ENCODE measurements around the gene KIF26A.

- TF ChIP-seq POLR2A (IDR thresholded peaks at IDR 0.05; ENCODE audit: low read depth, low read length) (no peak), CTCF (conservative IDR thresholded peaks at IDR 0.05; ENCODE audit: low read depth, low read length) (no peak), BHLHE40 (IDR thresholded peaks at IDR 0.05; ENCODE audit: low read depth, low read length) (no peak), MAZ (IDR thresholded peaks at IDR 0.05; ENCODE audit: borderline replicate concordance, low read depth, low read length) (no peak), SMC3 (IDR thresholded peaks at IDR 0.05; ENCODE audit: low read depth, low read length) (no peak), CHD1 (IDR thresholded peaks at IDR 0.05; ENCODE audit: low read depth, low read length) (no peak), CEBPB (IDR thresholded peaks at IDR 0.05; ENCODE audit: low read depth, low read length) (no peak), MXI1 (IDR thresholded peaks at IDR 0.05; ENCODE audit: borderline replicate concordance, low read depth, low read length) (no peak), ELK1 (IDR thresholded peaks at IDR 0.05; ENCODE audit: borderline replicate concordance, low read depth, low read length) (no peak), RAD21 (IDR thresholded peaks at IDR 0.05; ENCODE audit: low read length) (no peak)
Observed at GRCh38 chr14:104182857-104183425, 44.6 kb downstream of the KIF26A start.

All from IMR-90 (cell line).